ENCODE results near the gene KISS1R. TPM values are rescaled to one million over a fixed set of nuclear protein-coding genes. Genes with fewer than 3 reads are reported as not detected.

Gene KISS1R
- total and polyA plus RNA-seq, 3 experiments from 2014 or later: 0.49 to 2.3 (median 1.2) TPM

DNA sequence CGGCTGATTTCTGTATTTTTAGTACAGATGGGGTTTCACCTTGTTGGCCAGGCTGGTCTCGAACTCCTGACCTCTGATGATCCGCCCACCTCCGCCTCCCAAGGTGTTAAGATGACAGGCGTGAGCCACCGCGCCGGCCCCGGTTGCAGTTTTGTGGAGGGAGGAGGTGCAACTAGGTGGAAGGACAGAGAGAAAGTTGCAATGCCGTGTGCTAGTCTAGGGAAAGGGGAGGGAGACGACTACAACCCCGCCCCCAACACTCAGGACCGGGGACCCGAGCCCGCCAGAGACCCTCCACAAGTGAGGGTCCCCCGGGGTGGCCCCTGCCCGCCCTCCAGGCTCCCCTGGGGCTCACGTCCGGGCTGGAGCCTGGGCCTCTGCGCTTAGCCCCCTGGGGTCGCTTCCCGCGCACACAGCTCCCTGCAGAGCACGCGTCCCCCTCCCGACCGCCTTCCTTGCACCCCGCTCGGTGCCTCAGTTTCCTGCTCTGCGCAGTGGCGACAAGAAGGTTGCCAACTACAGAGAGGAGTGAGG, 7.5 kb downstream of the KISS1R start:
- no peaks in the 10 kb centered on the region for H3K27me3 Mint-ChIP-seq
- ChIA-PET POLR2A (interaction anchor here (1.0 kb wide), 1 partner anchor 63 kb away, joined by 4 read pairs; no protein-coding TSS in a partner anchor), CTCF (interaction anchor here (0.6 to 9.6 kb wide), 6 partner anchors 59 to 155 kb away, joined by 3 to 116 read pairs (median 16); partner anchors contain the start of gene WDR18)
- peak overlapping the region; percentile 75 to 92 (median 79) for H3K4me3 Mint-ChIP-seq
- Histone ChIP-seq H3K36me3 (ENCODE audit: insufficient read depth, low read length) (no peaks in the 10 kb centered on the region), H3K27ac (ENCODE audit: low read depth, low read length) (peak overlapping the region; percentile 74), H3K9me3 (ENCODE audit: low read length) (no peaks in the 10 kb centered on the region), H3K4me3 (ENCODE audit: low read length) (peak overlapping the region; percentile 84), H3K27me3 (ENCODE audit: insufficient read depth, low read length, poor library complexity, severe bottlenecking) (no peaks in the 10 kb centered on the region), H3K4me1 (ENCODE audit: insufficient read depth, low read length) (peaks cover 21% of the 10 kb centered on the region)
- peaks cover 0 to 1% (median 0%) of the 10 kb centered on the region in 3 donors for H3K36me3 Mint-ChIP-seq
- H3K4me1 Mint-ChIP-seq: peaks cover 4 to 34% (median 17%) of the 10 kb centered on the region in 3 donors
- DNase-seq: no peak
- peak overlapping the region in 2 of 8 donors; percentile 78 to 81 for H3K27ac Mint-ChIP-seq
- H3K9me3 Mint-ChIP-seq: no peaks in the 10 kb centered on the region

DNA sequence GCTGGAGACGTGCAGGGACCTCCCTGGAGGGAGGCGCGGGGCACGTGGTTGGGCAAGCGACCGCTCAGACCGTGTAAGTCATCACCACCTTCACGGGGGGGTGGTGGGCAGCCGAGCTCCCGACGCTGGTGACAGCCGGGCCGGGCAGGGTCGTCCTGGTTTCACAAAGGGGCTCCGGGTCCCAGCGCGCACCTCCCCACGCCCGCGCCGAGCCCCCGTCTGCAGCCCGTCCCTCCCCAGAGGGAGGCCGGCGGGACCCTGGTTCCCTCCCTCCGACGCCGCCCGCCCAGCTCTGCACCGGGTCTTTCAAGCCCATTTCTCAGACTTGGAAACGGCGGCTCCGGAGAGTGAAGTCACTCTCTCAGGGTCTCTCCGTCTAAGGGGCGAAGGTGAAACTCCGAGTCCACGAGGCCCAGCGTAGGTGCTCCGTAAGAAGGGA, 8.0 kb downstream of the KISS1R start:
- Histone ChIP-seq H3K4me1 (ENCODE audit: insufficient read depth, low read length) (peaks cover 21% of the 10 kb centered on the region), H3K4me3 (ENCODE audit: low read length) (peak overlapping the region; percentile 84), H3K27ac (ENCODE audit: low read depth, low read length) (peak overlapping the region; percentile 74), H3K27me3 (ENCODE audit: insufficient read depth, low read length, poor library complexity, severe bottlenecking) (no peaks in the 10 kb centered on the region), H3K9me3 (ENCODE audit: low read length) (no peaks in the 10 kb centered on the region), H3K36me3 (ENCODE audit: insufficient read depth, low read length) (no peaks in the 10 kb centered on the region)
- Mint-ChIP-seq H3K36me3 (peaks cover 0 to 4% (median 0%) of the 10 kb centered on the region in 3 donors), H3K27me3 (no peaks in the 10 kb centered on the region), H3K4me1 (peaks cover 4 to 32% (median 17%) of the 10 kb centered on the region in 3 donors), H3K4me3 (peak overlapping the region; percentile 76 to 92 (median 77)), H3K27ac (peak overlapping the region in 7 of 8 donors; percentile 21 to 80 (median 76)), H3K9me3 (no peaks in the 10 kb centered on the region)
- peak in 1 of 5 donors; percentile 71 for DNase-seq
- CTCF ChIA-PET: interaction anchor here (0.6 to 9.6 kb wide), 6 partner anchors 58 to 155 kb away, joined by 3 to 116 read pairs (median 16); partner anchors contain the start of gene WDR18
- POLR2A ChIA-PET: interaction anchor here (1.0 kb wide), 1 partner anchor 64 kb away, joined by 4 read pairs; no protein-coding TSS in a partner anchor

DNA sequence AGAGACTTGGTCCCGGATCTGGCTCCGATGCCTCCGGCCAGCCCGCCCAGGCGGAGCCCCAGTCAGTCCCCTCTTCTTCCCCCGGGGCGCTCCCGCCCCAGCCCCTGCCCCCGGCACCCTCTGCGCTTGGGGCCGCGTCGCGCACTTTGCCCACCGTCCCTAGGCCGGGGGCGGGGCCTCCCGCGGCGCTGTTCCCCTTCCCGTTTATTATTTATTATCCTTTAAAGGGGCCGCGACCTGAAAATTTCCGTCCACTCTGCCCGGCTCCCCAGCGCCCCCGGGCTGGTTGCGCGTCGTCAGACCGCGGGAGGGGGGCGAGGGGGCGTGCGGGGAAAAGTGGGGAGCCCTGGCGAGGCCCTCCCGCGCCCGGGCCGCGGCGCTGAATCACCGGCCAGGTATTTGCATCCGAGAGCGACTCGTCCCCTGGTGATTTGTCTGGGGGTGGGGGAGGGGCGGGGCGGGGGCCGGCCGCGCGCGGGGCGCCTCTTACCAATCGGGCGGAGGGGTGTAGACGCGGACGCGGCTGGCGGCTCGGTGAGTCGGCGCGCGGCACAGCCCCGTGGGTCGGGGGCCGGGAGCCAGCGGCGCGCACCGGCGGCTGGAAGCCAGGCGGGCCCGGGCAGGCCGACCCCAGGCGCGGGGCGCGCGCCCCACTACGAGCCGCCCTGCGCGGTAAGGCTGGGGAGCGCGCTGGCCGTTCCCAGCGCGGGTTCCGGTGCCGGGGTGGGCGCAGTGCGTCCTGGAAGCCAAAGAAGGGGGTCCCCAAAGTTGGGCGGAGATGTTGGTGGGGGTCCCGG, 8.6 kb downstream of the KISS1R start, which contains the start of gene ARID3A:
ARID3A (plus strand) TSS at position 510 of the 797 bp plus-strand sequence. CDS start 3,494 bp downstream, outside the sequence.
- CTCF ChIA-PET: interaction anchor here (7.0 kb wide), 1 partner anchor 58 kb away, joined by 116 read pairs; the partner anchor contains the start of gene WDR18
- Histone ChIP-seq H3K36me3 (ENCODE audit: insufficient read depth, low read length) (no peaks in the 10 kb centered on the region), H3K27me3 (ENCODE audit: insufficient read depth, low read length, poor library complexity, severe bottlenecking) (no peaks in the 10 kb centered on the region), H3K4me1 (ENCODE audit: insufficient read depth, low read length) (peaks cover 18% of the 10 kb centered on the region), H3K9me3 (ENCODE audit: low read length) (no peaks in the 10 kb centered on the region), H3K4me3 (ENCODE audit: low read length) (peak within 1 kb of the TSS; percentile 84), H3K27ac (ENCODE audit: low read depth, low read length) (peak within 1 kb of the TSS; percentile 74)
- H3K27ac Mint-ChIP-seq: peak within 1 kb of the TSS in 7 of 8 donors; percentile 21 to 91 (median 76)
- H3K4me1 Mint-ChIP-seq: peaks cover 4 to 30% (median 15%) of the 10 kb centered on the region in 3 donors
- no peaks in the 10 kb centered on the region for H3K27me3 Mint-ChIP-seq
- DNase-seq: peak; percentile 60 to 82 (median 74)
- peak within 1 kb of the TSS; percentile 76 to 92 (median 83) for H3K4me3 Mint-ChIP-seq
- POLR2A ChIA-PET: no interaction called here
- H3K9me3 Mint-ChIP-seq: no peaks in the 10 kb centered on the region
- peaks cover 0 to 3% (median 0%) of the 10 kb centered on the region in 3 donors for H3K36me3 Mint-ChIP-seq

DNA sequence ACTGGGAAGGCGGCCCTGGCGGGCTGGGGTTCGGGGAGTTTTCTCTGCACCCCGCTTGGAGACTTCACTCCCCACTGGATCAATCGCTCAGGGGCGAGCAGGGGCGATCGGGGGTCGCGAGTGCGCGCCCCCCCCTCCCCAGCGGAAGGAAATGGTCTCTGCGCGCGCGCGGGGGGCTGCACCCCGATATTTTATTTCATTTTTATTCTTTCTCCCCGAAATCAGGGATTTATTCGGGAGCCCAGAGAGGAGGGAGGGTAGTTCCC, 9.1 kb downstream of the KISS1R start:
- H3K4me3 Mint-ChIP-seq: peak overlapping the region; percentile 62 to 91 (median 73)
- POLR2A ChIA-PET: interaction anchor here (0.6 kb wide), 1 partner anchor 99 kb away, joined by 4 read pairs; no protein-coding TSS in a partner anchor
- H3K9me3 ChIP-seq (ENCODE audit: low read length): no peaks in the 10 kb centered on the region
- DNase-seq: no peak
- H3K9me3 Mint-ChIP-seq: no peaks in the 10 kb centered on the region
- peaks cover 13% of the 10 kb centered on the region for H3K4me1 ChIP-seq (ENCODE audit: insufficient read depth, low read length)
- H3K36me3 ChIP-seq (ENCODE audit: insufficient read depth, low read length): no peaks in the 10 kb centered on the region
- CTCF ChIA-PET: interaction anchor here (1.0 kb wide), 1 partner anchor 132 kb away, joined by 3 read pairs; no protein-coding TSS in a partner anchor
- H3K4me3 ChIP-seq (ENCODE audit: low read length): peak overlapping the region; percentile 47
- H3K27ac ChIP-seq (ENCODE audit: low read depth, low read length): peak overlapping the region; percentile 70
- H3K36me3 Mint-ChIP-seq: peaks cover 0 to 3% (median 0%) of the 10 kb centered on the region in 3 donors
- H3K27ac Mint-ChIP-seq: peak overlapping the region in 1 of 8 donors; percentile 24
- H3K27me3 ChIP-seq (ENCODE audit: insufficient read depth, low read length, poor library complexity, severe bottlenecking): no peaks in the 10 kb centered on the region
- H3K27me3 Mint-ChIP-seq: no peaks in the 10 kb centered on the region
- peaks cover 4 to 29% (median 12%) of the 10 kb centered on the region in 3 donors for H3K4me1 Mint-ChIP-seq

DNA sequence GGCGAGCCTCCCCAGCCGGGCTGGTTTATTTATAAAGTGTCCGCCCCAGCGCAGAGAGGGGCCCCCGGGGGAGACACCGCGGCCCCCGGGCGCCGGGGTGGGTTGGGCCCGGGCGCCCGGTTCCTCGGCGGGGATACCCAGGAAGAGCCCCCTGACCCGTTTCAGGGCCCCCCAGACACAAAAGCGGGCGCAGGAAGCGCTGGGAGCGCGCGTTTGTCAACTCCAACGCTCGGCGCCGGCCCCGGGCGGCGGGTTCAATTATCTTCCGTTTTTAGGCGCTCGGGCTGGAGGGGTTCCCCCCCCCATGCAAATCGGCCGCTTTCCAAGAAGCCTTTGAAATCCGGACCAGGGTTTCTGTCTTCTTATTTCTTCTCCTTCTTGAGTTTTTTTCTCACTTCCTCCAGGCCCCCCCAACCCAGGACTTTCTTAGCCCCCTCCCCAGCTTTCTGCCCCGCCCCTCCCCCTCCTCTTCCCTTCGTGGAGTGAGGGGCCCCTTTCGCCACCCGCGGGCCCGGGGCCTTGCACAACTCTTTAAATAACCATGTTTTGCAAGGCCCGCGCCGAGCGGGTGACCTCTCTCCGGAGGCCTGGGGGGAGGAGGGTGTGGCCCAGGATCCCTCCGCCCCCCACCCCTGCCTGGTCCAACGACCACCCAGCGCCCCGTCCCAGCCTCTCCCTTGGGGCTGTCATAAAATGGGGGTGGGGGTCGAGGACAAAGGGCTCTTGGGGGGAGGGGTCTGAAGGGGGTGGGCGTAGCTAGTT, 9.6 kb downstream of the KISS1R start:
- Histone ChIP-seq H3K4me3 (ENCODE audit: low read length) (peak overlapping the region; percentile 47), H3K4me1 (ENCODE audit: insufficient read depth, low read length) (peaks cover 11% of the 10 kb centered on the region), H3K27me3 (ENCODE audit: insufficient read depth, low read length, poor library complexity, severe bottlenecking) (no peaks in the 10 kb centered on the region), H3K9me3 (ENCODE audit: low read length) (no peaks in the 10 kb centered on the region), H3K27ac (ENCODE audit: low read depth, low read length) (peak overlapping the region; percentile 70), H3K36me3 (ENCODE audit: insufficient read depth, low read length) (no peaks in the 10 kb centered on the region)
- DNase-seq: no peak
- Mint-ChIP-seq H3K27ac (peak overlapping the region in 1 of 8 donors; percentile 91), H3K27me3 (no peaks in the 10 kb centered on the region), H3K4me1 (peaks cover 3 to 25% (median 8%) of the 10 kb centered on the region in 3 donors), H3K9me3 (no peaks in the 10 kb centered on the region), H3K36me3 (peaks cover 0 to 3% (median 0%) of the 10 kb centered on the region in 3 donors), H3K4me3 (peak overlapping the region; percentile 73 to 91 (median 81))
- ChIA-PET CTCF (interaction anchor here (1.0 kb wide), 1 partner anchor 131 kb away, joined by 3 read pairs; no protein-coding TSS in a partner anchor), POLR2A (interaction anchor here (0.6 kb wide), 1 partner anchor 99 kb away, joined by 4 read pairs; no protein-coding TSS in a partner anchor)

DNA sequence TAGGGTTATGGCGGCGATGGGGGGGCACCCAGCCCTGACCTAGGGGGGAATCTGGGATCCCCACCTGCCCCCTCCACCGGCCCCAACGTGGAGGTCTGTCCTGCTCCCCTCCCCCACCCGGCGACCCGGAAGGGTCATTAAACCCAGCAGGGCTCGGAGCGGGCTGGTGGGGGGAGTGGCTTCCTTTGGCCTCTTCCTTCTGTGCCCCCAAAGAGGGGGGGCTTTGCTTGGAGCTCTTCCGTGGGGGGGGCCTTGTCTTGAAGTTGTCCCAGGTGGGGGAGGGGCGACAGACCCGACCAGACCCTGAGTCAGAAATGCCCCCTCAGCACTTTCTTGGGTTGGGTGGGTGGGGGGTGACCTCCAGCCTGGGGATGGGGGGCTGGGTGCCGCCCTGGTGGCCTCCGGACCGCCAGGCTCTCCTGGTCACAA, 10.2 kb downstream of the KISS1R start:
- H3K36me3 Mint-ChIP-seq: peaks cover 0 to 3% (median 0%) of the 10 kb centered on the region in 3 donors
- POLR2A ChIA-PET: no interaction called here
- H3K4me3 Mint-ChIP-seq: peak overlapping the region in 6 of 7 donors; percentile 11 to 84 (median 47)
- no peaks in the 10 kb centered on the region for H3K27me3 ChIP-seq (ENCODE audit: insufficient read depth, low read length, poor library complexity, severe bottlenecking)
- no peaks in the 10 kb centered on the region for H3K9me3 Mint-ChIP-seq
- H3K4me3 ChIP-seq (ENCODE audit: low read length): no peak overlapping the region
- no peak for DNase-seq
- no peaks in the 10 kb centered on the region for H3K36me3 ChIP-seq (ENCODE audit: insufficient read depth, low read length)
- CTCF ChIA-PET: interaction anchor here (1.0 to 1.1 kb wide), 2 partner anchors 56 to 131 kb away, joined by 3 read pairs; no protein-coding TSS in a partner anchor
- H3K4me1 ChIP-seq (ENCODE audit: insufficient read depth, low read length): peaks cover 16% of the 10 kb centered on the region
- H3K27me3 Mint-ChIP-seq: no peaks in the 10 kb centered on the region
- peaks cover 4 to 27% (median 8%) of the 10 kb centered on the region in 3 donors for H3K4me1 Mint-ChIP-seq
- H3K27ac ChIP-seq (ENCODE audit: low read depth, low read length): peak overlapping the region; percentile 70
- H3K9me3 ChIP-seq (ENCODE audit: low read length): no peaks in the 10 kb centered on the region
- no peak overlapping the region for H3K27ac Mint-ChIP-seq

DNA sequence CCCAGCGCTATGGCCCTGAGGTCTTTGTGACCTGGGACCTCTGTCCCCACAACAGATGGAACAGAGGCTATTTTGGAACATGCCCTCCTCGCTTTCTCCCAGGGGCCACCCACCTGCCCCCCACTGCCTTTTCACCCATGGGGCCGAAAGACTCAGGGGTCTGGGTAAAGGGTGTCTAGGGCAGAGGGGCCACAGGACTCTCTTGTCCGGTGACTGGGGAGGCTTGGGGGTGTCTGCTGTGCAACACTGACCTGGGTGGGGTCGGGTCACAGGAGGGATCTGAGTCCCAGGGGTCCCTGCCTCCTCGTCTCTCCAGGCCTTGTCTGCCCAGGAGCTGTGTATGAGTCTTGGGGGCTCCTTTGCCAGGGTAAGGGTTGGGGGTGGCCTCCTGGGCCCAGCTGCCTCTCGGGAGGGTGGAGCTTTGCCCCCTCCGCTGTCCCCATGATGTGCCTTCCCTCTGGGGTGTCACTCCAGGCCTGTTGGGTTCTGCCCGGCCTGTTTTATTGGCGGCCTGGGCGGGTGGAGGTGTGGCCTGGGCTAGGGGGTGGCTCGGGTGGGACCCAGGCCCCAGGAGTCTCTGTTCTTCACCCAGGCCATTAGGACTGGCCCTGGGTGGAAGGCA, 10.8 kb downstream of the KISS1R start:
- Mint-ChIP-seq H3K4me1 (peaks cover 8 to 31% (median 11%) of the 10 kb centered on the region in 3 donors), H3K4me3 (peak overlapping the region in 6 of 7 donors; percentile 11 to 84 (median 40)), H3K9me3 (no peaks in the 10 kb centered on the region), H3K27ac (no peak overlapping the region), H3K27me3 (no peaks in the 10 kb centered on the region), H3K36me3 (peaks cover 0 to 3% (median 0%) of the 10 kb centered on the region in 3 donors)
- Histone ChIP-seq H3K27ac (ENCODE audit: low read depth, low read length) (peak overlapping the region; percentile 70), H3K36me3 (ENCODE audit: insufficient read depth, low read length) (no peaks in the 10 kb centered on the region), H3K9me3 (ENCODE audit: low read length) (no peaks in the 10 kb centered on the region), H3K27me3 (ENCODE audit: insufficient read depth, low read length, poor library complexity, severe bottlenecking) (no peaks in the 10 kb centered on the region), H3K4me1 (ENCODE audit: insufficient read depth, low read length) (peaks cover 21% of the 10 kb centered on the region), H3K4me3 (ENCODE audit: low read length) (no peak overlapping the region)
- CTCF ChIA-PET: interaction anchor here (1.1 kb wide), 1 partner anchor 56 kb away, joined by 3 read pairs; no protein-coding TSS in a partner anchor
- DNase-seq: no peak
- POLR2A ChIA-PET: no interaction called here

Data from CD8-positive, alpha-beta memory T cell (primary cell).